NCI-H1048 (cell line): ENCODE results near the gene COL4A4.

Experiments
- DNase-seq: peaks from one replicate; lab custom pipeline; 2025; lab: John Stamatoyannopoulos, UW

Gene COL4A4

GRCh38 chr2:227161947-227162346 is 2.1 kb downstream of the COL4A4 start:
- DNase-seq, result no peak

- DNase-seq, result no peak
Measured at GRCh38 chr2:227160164-227160563, 3.8 kb downstream of the COL4A4 start.

GRCh38 chr2:227154986-227155774 is 8.8 kb downstream of the COL4A4 start:
- no peak for DNase-seq

GRCh38 chr2:227153758-227154486 is 10.1 kb downstream of the COL4A4 start:
- DNase-seq, result no peak

- no peak for DNase-seq
Measured at GRCh38 chr2:227153307-227153706, 10.7 kb downstream of the COL4A4 start.

- no peak for DNase-seq
Measured at GRCh38 chr2:227152093-227152766, 11.8 kb downstream of the COL4A4 start.

- peak; percentile 52 for DNase-seq
Measured at GRCh38 chr2:227150222-227150936, 13.6 kb downstream of the COL4A4 start.

GRCh38 chr2:227148106-227148505 is 15.9 kb downstream of the COL4A4 start:
- no peak for DNase-seq

GRCh38 chr2:227147023-227147422 is 17.0 kb downstream of the COL4A4 start:
- DNase-seq, result no peak

- DNase-seq, result no peak
Measured at GRCh38 chr2:227146456-227146855, 17.5 kb downstream of the COL4A4 start.

GRCh38 chr2:227143895-227144294 is 20.1 kb downstream of the COL4A4 start:
- DNase-seq, result no peak

- DNase-seq, result no peak
Measured at GRCh38 chr2:227141301-227141700, 22.7 kb downstream of the COL4A4 start.

- DNase-seq, result no peak
Measured at GRCh38 chr2:227134591-227134990, 29.4 kb downstream of the COL4A4 start.

GRCh38 chr2:227132986-227133385 is 31.0 kb downstream of the COL4A4 start:
- DNase-seq, result no peak

- DNase-seq, result no peak
Measured at GRCh38 chr2:227130636-227131035, 33.4 kb downstream of the COL4A4 start.

- DNase-seq, result no peak
Measured at GRCh38 chr2:227127201-227127600, 36.8 kb downstream of the COL4A4 start.

GRCh38 chr2:227125506-227125905 is 38.5 kb downstream of the COL4A4 start:
- DNase-seq, result no peak

GRCh38 chr2:227124811-227125210 is 39.2 kb downstream of the COL4A4 start:
- DNase-seq, result no peak

GRCh38 chr2:227123697-227124096 is 40.3 kb downstream of the COL4A4 start:
- no peak for DNase-seq

- DNase-seq, result no peak
Measured at GRCh38 chr2:227118353-227118752, 45.7 kb downstream of the COL4A4 start.

- no peak for DNase-seq
Measured at GRCh38 chr2:227117852-227118251, 46.2 kb downstream of the COL4A4 start.

- no peak for DNase-seq
Measured at GRCh38 chr2:227117027-227117426, 47.0 kb downstream of the COL4A4 start.
